Fibroblast of lung (primary cell): ENCODE results near the gene GALNT18.
A peak's percentile ranks its signal among the peaks of the same experiment; 100 is the strongest.

ENCODE experiments used
- CTCF ChIP-seq, 2 donors: IDR thresholded peaks in 1 of 2; conservative IDR thresholded peaks in 1 of 2; 1 replicate in 1 of 2; 2 replicates in 1 of 2; pipeline ENCODE4 v1.5.1; 2011 to 2012; ENCODE audit warnings: low read length in 2 of 2, control low read depth in 1 of 2, inconsistent platforms in 1 of 2, low read depth in 1 of 2, mild to moderate bottlenecking in 1 of 2
- EZH2 ChIP-seq: IDR thresholded peaks from 2 replicates; pipeline ENCODE4 v1.5.1; 2012; ENCODE audit warnings: low read length, control low read depth, mild to moderate bottlenecking; ENCODE audit errors: missing control alignments

- TF ChIP-seq CTCF (conservative IDR thresholded peaks at IDR 0.05 in 1 of 2, IDR thresholded peaks at IDR 0.05 in 1 of 2; ENCODE audit: low read depth in 1 of 2, low read length in 2 of 2) (peak in 1 of 2 donors; percentile 23), EZH2 (peak; percentile 65)
These were observed 758 bp downstream of the GALNT18 start for GRCh38 chr11:11620921-11621572.
